ENCODE data around the gene EHHADH. TPM values are rescaled to one million over a fixed set of nuclear protein-coding genes. Genes with fewer than 3 reads are reported as not detected.

Gene EHHADH
- total and polyA plus RNA-seq, 2 of the 13 experiments (the other 11 are each of a cell fraction or from before 2014, with no cell fraction given), result 14.5 to 38.9 TPM

DNA sequence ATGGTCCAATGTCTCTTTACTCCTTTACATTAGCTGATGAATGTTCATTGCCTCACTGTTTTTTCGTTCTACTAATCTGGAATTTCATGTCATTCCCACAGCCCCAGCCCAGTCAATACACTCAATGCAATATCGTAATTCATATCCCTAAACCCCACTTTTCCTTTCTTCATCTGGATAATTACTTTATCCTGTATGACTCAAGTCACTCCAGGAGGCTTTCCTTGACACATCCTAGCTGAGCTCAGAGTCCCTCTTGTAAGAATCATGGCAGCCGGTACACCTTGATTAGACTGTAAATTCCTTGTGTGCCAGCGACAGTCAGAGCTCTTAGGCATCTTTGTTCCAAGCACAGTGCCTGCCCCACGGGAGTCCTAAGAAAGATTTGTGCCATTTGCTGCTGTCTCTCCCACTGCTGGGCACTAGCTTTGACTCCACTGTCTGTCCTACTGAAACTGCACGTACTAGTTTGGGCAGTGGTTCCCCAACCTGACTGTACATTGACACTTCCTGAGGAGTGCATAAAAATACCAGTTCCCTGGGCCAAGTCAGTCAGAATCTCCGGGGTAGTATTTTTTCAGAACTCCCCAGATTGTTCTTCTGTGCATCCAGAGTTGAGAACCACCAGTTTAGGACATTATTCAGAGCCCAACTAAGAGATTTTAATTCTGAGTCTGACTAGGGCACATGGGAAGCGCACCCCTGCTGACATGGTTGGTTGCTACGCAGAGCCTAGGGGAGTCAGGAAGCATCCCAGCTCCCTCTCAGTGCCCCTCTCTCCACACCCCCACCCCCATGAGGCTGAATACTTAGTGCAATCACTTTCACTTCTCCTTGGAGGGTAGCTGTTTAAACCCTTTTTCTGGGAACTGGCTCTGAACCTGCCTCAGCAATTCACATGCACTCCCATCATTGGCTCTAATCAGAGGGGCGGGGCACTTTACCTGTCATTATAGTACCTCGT is 81.5 kb downstream of the EHHADH start:
- no peak overlapping the region for H3K4me3 ChIP-seq (replicated peaks in 1 of 3; ENCODE audit: insufficient read depth in 1 of 3, low read depth in 2 of 3, low read length in 3 of 3)
- no peaks in the 10 kb centered on the region for H4K20me1 ChIP-seq (ENCODE audit: insufficient read depth, low read length)
- DNase-seq (ENCODE audit: low spot score), result no peak
- no peaks in the 10 kb centered on the region for H3K79me2 ChIP-seq (ENCODE audit: insufficient read depth, low read length)
- H3K36me3 ChIP-seq (replicated peaks in 1 of 2; ENCODE audit: control insufficient read depth in 1 of 2, insufficient read depth in 2 of 2, low read length in 2 of 2), result no peaks in the 10 kb centered on the region
- intact Hi-C loops (cut with micrococcal nuclease; ENCODE audit: unreplicated experiment), result loop anchor here (10.0 kb wide), 1 partner anchor 188 kb away; no protein-coding TSS in a partner anchor
- in situ Hi-C loops (cut with HindIII; ENCODE audit: extremely low pct_ligation_motif_present, low pct_unique_long_range_greater_than_20kb), result no loop called here
- ChIA-PET POLR2A (no interaction called here), CTCF (ENCODE audit: low intra/inter-chr PET ratio, low total read pairs) (no interaction called here)
- no peak overlapping the region for H3K27ac ChIP-seq (ENCODE audit: extremely low read length, insufficient read depth, low read length)
- H3K9me3 ChIP-seq (ENCODE audit: low read length), result no peaks in the 10 kb centered on the region
- no peak overlapping the region for H3K9ac ChIP-seq (ENCODE audit: insufficient read depth, low read depth, low read length)
- no peaks in the 10 kb centered on the region for H3K27me3 ChIP-seq (ENCODE audit: control insufficient read depth in 1 of 2, insufficient read depth in 2 of 2, low read length in 2 of 2)
- H2AFZ ChIP-seq (ENCODE audit: low read length), result no peak overlapping the region
- peaks cover 24% of the 10 kb centered on the region for H3K4me1 ChIP-seq (ENCODE audit: insufficient read depth, low read length)
- no peak for ATAC-seq
- no TSS peak for BruUV-seq (replicated peaks)
- no peak for FAIRE-seq
- H3K4me2 ChIP-seq (ENCODE audit: low read depth, low read length), result no peak overlapping the region
- 61% methylated on average over 11 of the region's 11 CpGs for WGBS (ENCODE audit: low lambda C conversion rate)
- TF ChIP-seq KAT8 (CRISPR knock-in tag; IDR thresholded peaks at IDR 0.05), result no peak
- TF ChIP-seq TSC22D2 (CRISPR knock-in tag; IDR thresholded peaks at IDR 0.05; ENCODE audit: borderline replicate concordance), result no peak
- TF ChIP-seq LCORL (IDR thresholded peaks at IDR 0.05), result no peak
- TF ChIP-seq LCORL (CRISPR knock-in tag; IDR thresholded peaks at IDR 0.05), result no peak
- TF ChIP-seq RELA (CRISPR knock-in tag; IDR thresholded peaks at IDR 0.05), result no peak
- TF ChIP-seq, protein P1, sequence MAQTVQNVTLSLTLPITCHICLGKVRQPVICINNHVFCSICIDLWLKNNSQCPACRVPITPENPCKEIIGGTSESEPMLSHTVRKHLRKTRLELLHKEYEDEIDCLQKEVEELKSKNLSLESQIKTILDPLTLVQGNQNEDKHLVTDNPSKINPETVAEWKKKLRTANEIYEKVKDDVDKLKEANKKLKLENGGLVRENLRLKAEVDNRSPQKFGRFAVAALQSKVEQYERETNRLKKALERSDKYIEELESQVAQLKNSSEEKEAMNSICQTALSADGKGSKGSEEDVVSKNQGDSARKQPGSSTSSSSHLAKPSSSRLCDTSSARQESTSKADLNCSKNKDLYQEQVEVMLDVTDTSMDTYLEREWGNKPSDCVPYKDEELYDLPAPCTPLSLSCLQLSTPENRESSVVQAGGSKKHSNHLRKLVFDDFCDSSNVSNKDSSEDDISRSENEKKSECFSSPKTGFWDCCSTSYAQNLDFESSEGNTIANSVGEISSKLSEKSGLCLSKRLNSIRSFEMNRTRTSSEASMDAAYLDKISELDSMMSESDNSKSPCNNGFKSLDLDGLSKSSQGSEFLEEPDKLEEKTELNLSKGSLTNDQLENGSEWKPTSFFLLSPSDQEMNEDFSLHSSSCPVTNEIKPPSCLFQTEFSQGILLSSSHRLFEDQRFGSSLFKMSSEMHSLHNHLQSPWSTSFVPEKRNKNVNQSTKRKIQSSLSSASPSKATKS (CRISPR knock-in tag; IDR thresholded peaks at IDR 0.05), result no peak
- no peak for TF ChIP-seq ZNF652 (CRISPR knock-in tag; IDR thresholded peaks at IDR 0.05; ENCODE audit: borderline replicate concordance, low read depth)
- no peak for TF ChIP-seq NAIF1 (CRISPR knock-in tag; IDR thresholded peaks at IDR 0.05; ENCODE audit: borderline replicate concordance)
- TF ChIP-seq, protein P2, sequence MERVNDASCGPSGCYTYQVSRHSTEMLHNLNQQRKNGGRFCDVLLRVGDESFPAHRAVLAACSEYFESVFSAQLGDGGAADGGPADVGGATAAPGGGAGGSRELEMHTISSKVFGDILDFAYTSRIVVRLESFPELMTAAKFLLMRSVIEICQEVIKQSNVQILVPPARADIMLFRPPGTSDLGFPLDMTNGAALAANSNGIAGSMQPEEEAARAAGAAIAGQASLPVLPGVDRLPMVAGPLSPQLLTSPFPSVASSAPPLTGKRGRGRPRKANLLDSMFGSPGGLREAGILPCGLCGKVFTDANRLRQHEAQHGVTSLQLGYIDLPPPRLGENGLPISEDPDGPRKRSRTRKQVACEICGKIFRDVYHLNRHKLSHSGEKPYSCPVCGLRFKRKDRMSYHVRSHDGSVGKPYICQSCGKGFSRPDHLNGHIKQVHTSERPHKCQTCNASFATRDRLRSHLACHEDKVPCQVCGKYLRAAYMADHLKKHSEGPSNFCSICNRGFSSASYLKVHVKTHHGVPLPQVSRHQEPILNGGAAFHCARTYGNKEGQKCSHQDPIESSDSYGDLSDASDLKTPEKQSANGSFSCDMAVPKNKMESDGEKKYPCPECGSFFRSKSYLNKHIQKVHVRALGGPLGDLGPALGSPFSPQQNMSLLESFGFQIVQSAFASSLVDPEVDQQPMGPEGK (CRISPR knock-in tag; IDR thresholded peaks at IDR 0.05), result no peak
- TF ChIP-seq, protein P3, sequence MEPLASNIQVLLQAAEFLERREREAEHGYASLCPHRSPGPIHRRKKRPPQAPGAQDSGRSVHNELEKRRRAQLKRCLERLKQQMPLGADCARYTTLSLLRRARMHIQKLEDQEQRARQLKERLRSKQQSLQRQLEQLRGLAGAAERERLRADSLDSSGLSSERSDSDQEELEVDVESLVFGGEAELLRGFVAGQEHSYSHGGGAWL (CRISPR knock-in tag; IDR thresholded peaks at IDR 0.05), result no peak
- TF ChIP-seq AHR (CRISPR knock-in tag; IDR thresholded peaks at IDR 0.05), result no peak
- TF ChIP-seq FIP1L1 (IDR thresholded peaks at IDR 0.05; ENCODE audit: borderline replicate concordance, insufficient read depth, low read depth, low read length), result no peak
- TF ChIP-seq SIX1 (CRISPR knock-in tag; IDR thresholded peaks at IDR 0.05; ENCODE audit: borderline replicate concordance), result no peak
- no peak for TF ChIP-seq ZFP1 (CRISPR knock-in tag; IDR thresholded peaks at IDR 0.05)
- TF ChIP-seq ZNF205 (CRISPR knock-in tag; IDR thresholded peaks at IDR 0.05), result no peak
- no peak for TF ChIP-seq ZNF678 (CRISPR knock-in tag; IDR thresholded peaks at IDR 0.05)
- no peak for TF ChIP-seq SP140L (CRISPR knock-in tag; IDR thresholded peaks at IDR 0.05; ENCODE audit: borderline replicate concordance)
- TF ChIP-seq ETS1 (CRISPR knock-in tag; IDR thresholded peaks at IDR 0.05), result no peak
- no peak for TF ChIP-seq ZNF263 (CRISPR knock-in tag; IDR thresholded peaks at IDR 0.05)
- TF ChIP-seq HOXA9 (CRISPR knock-in tag; IDR thresholded peaks at IDR 0.05; ENCODE audit: borderline replicate concordance), result no peak
